Endothelial cell of umbilical vein (primary cell): ENCODE data around the gene HK3. TPM values are rescaled to one million over a fixed set of nuclear protein-coding genes. Genes with fewer than 3 reads are reported as not detected.

Experiments used
- BruUV-seq: library from RNA; stranded (reverse); fragments of 400-500 nt; replicated peaks from 2 replicates; lab custom pipeline; 2021; lab: Mats Ljungman, UMichigan
- CTCF ChIA-PET: fragments of 300-600, 350-600 bp; sonication (Branson Sonifier 250); formaldehyde crosslinking; loops from one replicate; lab custom pipeline; 2021; ENCODE audit warnings: antibody characterized with exemption, inconsistent platforms; lab: Charles Lee
- POLR2A ChIA-PET: fragments of 300-600, 350-600 bp; sonication (Branson Sonifier 250); formaldehyde crosslinking; loops from one replicate; lab custom pipeline; 2021; ENCODE audit warnings: antibody characterized with exemption, inconsistent platforms; lab: Charles Lee
- DNase-seq: peaks from one replicate; pipeline ENCODE4 v3.0.0-alpha.2; 2011; ENCODE audit warnings: low read depth, low spot score
- FAIRE-seq: peaks from 2 replicates; lab custom pipeline; 2011; peaks lifted over from hg19 to GRCh38; lab: Jason Lieb, UNC
- H2AFZ ChIP-seq: 2 replicates; pipeline ENCODE4 v1.6.0; 2012; ENCODE audit warnings: low read depth, low read length, control low read depth, inconsistent platforms
- H3K27ac ChIP-seq: 2 replicates; pipeline ENCODE4 v1.5.1; 2011; ENCODE audit warnings: low read depth, mild to moderate bottlenecking, control low read depth, low read length, moderate library complexity; ENCODE audit not compliant: insufficient read depth
- H3K27me3 ChIP-seq, 2 experiments: 2 replicates each; pipeline versions ENCODE4 v1.6.0 to v1.6.1; 2011; ENCODE audit warnings: low read length in 2 of 2, mixed read lengths in 1 of 2; ENCODE audit not compliant: control insufficient read depth in 2 of 2, insufficient read depth in 2 of 2
- H3K36me3 ChIP-seq, 2 experiments: 2 replicates in 1 of 2; 3 replicates in 1 of 2; pipeline ENCODE4 v1.5.1; 2011; ENCODE audit warnings: low read length in 2 of 2, mild to moderate bottlenecking in 1 of 2, moderate library complexity in 1 of 2; ENCODE audit not compliant: control insufficient read depth in 2 of 2, insufficient read depth in 2 of 2; ENCODE audit errors: extremely low read depth in 1 of 2
- H3K4me1 ChIP-seq: 3 replicates; pipeline ENCODE4 v1.5.1; 2011; ENCODE audit warnings: mild to moderate bottlenecking, low read length; ENCODE audit not compliant: control insufficient read depth, insufficient read depth; ENCODE audit errors: extremely low read depth
- H3K4me2 ChIP-seq: 2 replicates; pipeline ENCODE4 v1.6.1; 2011; ENCODE audit warnings: low read length, control low read depth, mixed read lengths; ENCODE audit not compliant: insufficient read depth
- H3K4me3 ChIP-seq, 3 experiments: fragments of 200-600 bp in 1 of 3; sonication (generic), shearing (Covaris generic) in 1 of 3; replicated peaks in 1 of 3; 2 replicates each; pipeline ENCODE4 v1.5.1; 2011 to 2016; ENCODE audit warnings: control low read depth in 3 of 3, low read length in 3 of 3, mild to moderate bottlenecking in 2 of 3, inconsistent platforms in 1 of 3, low read depth in 1 of 3, moderate library complexity in 1 of 3; ENCODE audit not compliant: insufficient read depth in 1 of 3
- H3K79me2 ChIP-seq: 2 replicates; pipeline ENCODE4 v1.6.0; 2012; ENCODE audit warnings: low read length, inconsistent platforms; ENCODE audit not compliant: control insufficient read depth, insufficient read depth
- H3K9ac ChIP-seq: replicated peaks from 2 replicates; pipeline ENCODE3; 2011; ENCODE audit warnings: low read length, control low read depth; ENCODE audit not compliant: insufficient read depth; ENCODE audit errors: extremely low read depth
- H3K9me1 ChIP-seq: replicated peaks from 3 replicates; pipeline ENCODE4 v1.6.0; 2011; ENCODE audit warnings: mild to moderate bottlenecking, low read length; ENCODE audit not compliant: control insufficient read depth, insufficient read depth; ENCODE audit errors: extremely low read depth
- H3K9me3 ChIP-seq: replicated peaks from 2 replicates; pipeline ENCODE4 v1.5.1; 2012; ENCODE audit warnings: low read length, inconsistent platforms; ENCODE audit not compliant: control insufficient read depth, insufficient read depth
- H4K20me1 ChIP-seq: replicated peaks from 2 replicates; pipeline ENCODE3; 2011; ENCODE audit warnings: mild to moderate bottlenecking, low read length; ENCODE audit not compliant: control insufficient read depth, insufficient read depth; ENCODE audit errors: extremely low read depth
- EZH2 ChIP-seq: IDR thresholded peaks from 2 replicates; pipeline ENCODE4 v1.6.1; 2012; ENCODE audit warnings: borderline replicate concordance, low read depth, mild to moderate bottlenecking, moderate library complexity, low read length, inconsistent platforms; ENCODE audit not compliant: severe bottlenecking
- GATA2 ChIP-seq: IDR thresholded peaks from 2 replicates; pipeline ENCODE4 v1.7.0; 2011; ENCODE audit warnings: low read depth, mild to moderate bottlenecking, moderate library complexity, mixed read lengths, low read length; ENCODE audit not compliant: insufficient read length, insufficient read depth
- JUN ChIP-seq: IDR thresholded peaks from 2 replicates; pipeline ENCODE4 v1.6.1; 2011; ENCODE audit warnings: borderline replicate concordance, low read depth; ENCODE audit not compliant: insufficient read length, insufficient read depth
- MAX ChIP-seq: IDR thresholded peaks from 2 replicates; pipeline ENCODE4 v1.6.1; 2011; ENCODE audit not compliant: insufficient read depth, insufficient read length
- dilution Hi-C: fragments of 300-500 bp; cut with MboI; formaldehyde crosslinking; loops from one replicate; pipeline ENCODE4 v1.15.0; 2019; ENCODE audit warnings: low sequenced_read_pairs; ENCODE audit not compliant: extremely low pct_ligation_motif_present
- intact Hi-C: fragments of 100-400 bp; cut with micrococcal nuclease; formaldehyde crosslinking; loops from one replicate; pipeline ENCODE4 v1.10.0; 2022
- polyA plus RNA-seq, 4 experiments: library from polyadenylated mRNA; depleted of rRNA in 3 of 4; stranded (reverse) in 3 of 4; unstranded in 1 of 4; fragments of >200 nt; gene quantifications; 2 replicates each; pipeline versions ENCODE4 v1.2.1 to v1.2.3, GENCODE V29; 2011 to 2012; ENCODE audit warnings: missing spikeins in 1 of 4
- total RNA-seq: library from RNA; stranded (reverse); gene quantifications from 2 replicates; pipeline ENCODE4 v1.2.3, GENCODE V29; 2021

Gene HK3
- total and polyA plus RNA-seq, 2 donors (not counting 3 experiments of a cell fraction or from before 2014, with no cell fraction given), result not detected

GRCh38 chr5:176866707-176867310 lies 32.3 kb downstream of the HK3 start:
- no peak overlapping the region for H3K27ac ChIP-seq
- H4K20me1 ChIP-seq, result no peaks in the 10 kb centered on the region
- H3K4me3 ChIP-seq, result no peak overlapping the region
- H3K9ac ChIP-seq, result no peak overlapping the region
- ChIA-PET POLR2A (no interaction called here), CTCF (interaction anchor here (1.3 kb wide), 1 partner anchor 206 kb away, joined by 6 read pairs; no protein-coding TSS in a partner anchor)
- no peaks in the 10 kb centered on the region for H3K36me3 ChIP-seq
- H3K9me3 ChIP-seq, result no peaks in the 10 kb centered on the region
- no peak overlapping the region for H2AFZ ChIP-seq
- no peak for DNase-seq
- TF ChIP-seq EZH2 (peak; percentile 41), JUN (no peak)
- no TSS peak for BruUV-seq
- H3K4me1 ChIP-seq, result no peaks in the 10 kb centered on the region
- no peaks in the 10 kb centered on the region for H3K9me1 ChIP-seq
- H3K4me2 ChIP-seq, result no peak overlapping the region
- intact Hi-C loops, result no loop called here
- H3K27me3 ChIP-seq, result peaks cover 5 to 11% of the 10 kb centered on the region in 2 experiments
- dilution Hi-C loops, result no loop called here
- no peaks in the 10 kb centered on the region for H3K79me2 ChIP-seq
- no peak for FAIRE-seq

GRCh38 chr5:176865964-176866363 lies 33.2 kb downstream of the HK3 start:
- H3K79me2 ChIP-seq, result no peaks in the 10 kb centered on the region
- H4K20me1 ChIP-seq, result no peaks in the 10 kb centered on the region
- FAIRE-seq, result no peak
- H3K4me3 ChIP-seq, result no peak overlapping the region
- H3K36me3 ChIP-seq, result no peaks in the 10 kb centered on the region
- H3K27ac ChIP-seq, result no peak overlapping the region
- no peaks in the 10 kb centered on the region for H3K9me1 ChIP-seq
- CTCF ChIA-PET, result interaction anchor here (1.3 to 1.8 kb wide), 2 partner anchors 205 kb away, joined by 4 to 6 read pairs; no protein-coding TSS in a partner anchor
- no peak overlapping the region for H3K9ac ChIP-seq
- H3K4me1 ChIP-seq, result no peaks in the 10 kb centered on the region
- POLR2A ChIA-PET, result no interaction called here
- no peak for DNase-seq
- TF ChIP-seq MAX (no peak), EZH2 (no peak), GATA2 (no peak)
- no peak overlapping the region for H3K4me2 ChIP-seq
- intact Hi-C loops, result no loop called here
- H3K27me3 ChIP-seq, result peaks cover 5 to 11% of the 10 kb centered on the region in 2 experiments
- dilution Hi-C loops, result no loop called here
- no TSS peak for BruUV-seq
- no peak overlapping the region for H2AFZ ChIP-seq
- no peaks in the 10 kb centered on the region for H3K9me3 ChIP-seq
